Right cardiac atrium (tissue), 5 donors: ENCODE data around the gene ZNF668. TPM values are rescaled to one million over a fixed set of nuclear protein-coding genes. Genes with fewer than 3 reads are reported as not detected.

Source experiments
- ATAC-seq, 2 donors: fragments of 200-7000 bp; cut with Tn5 transposase; one replicate each; pipeline versions ENCODE4 v1.8.0 to v1.9.1; 2020; ENCODE audit warnings: moderate library complexity in 2 of 2, mild to moderate bottlenecking in 1 of 2
- DNase-seq, 3 donors: peaks; one replicate each; pipeline ENCODE4 v3.0.0-alpha.2; 2020
- H3K27ac ChIP-seq: one replicate; pipeline ENCODE4 v1.5.1; 2013; ENCODE audit warnings: mild to moderate bottlenecking, low read length, control low read depth, moderate library complexity
- H3K27me3 ChIP-seq: one replicate; pipeline ENCODE4 v1.6.1; 2013; ENCODE audit not compliant: control insufficient read depth, insufficient read depth
- H3K4me1 ChIP-seq: one replicate; pipeline ENCODE4 v1.6.1; 2013; ENCODE audit warnings: low read length; ENCODE audit not compliant: control insufficient read depth, insufficient read depth
- H3K4me3 ChIP-seq: one replicate; pipeline ENCODE4 v1.5.1; 2013; ENCODE audit warnings: low read length, control low read depth
- H3K9me3 ChIP-seq: one replicate; pipeline ENCODE4 v1.6.1; 2013; ENCODE audit warnings: low read length; ENCODE audit not compliant: control insufficient read depth
- WGBS: extraction: QIAGEN DNeasy Blood & Tissue Kit; methylation state at CpG from one replicate; pipeline ENCODE4 v1.1.7; 2013; 5-methylcytosine and 5-hydroxymethylcytosine counted together
- intact Hi-C, 4 donors: fragments of 100-400 bp; cut with DNase I; formaldehyde crosslinking; loops; one replicate each; pipeline versions ENCODE4 v1.11.0 to v1.14.0; 2022 to 2023
- polyA plus RNA-seq: library from polyadenylated mRNA; stranded (reverse); fragments of 200-250 nt; gene quantifications from one replicate; pipeline ENCODE4 v1.2.3, GENCODE V29; 2013
- total RNA-seq, 4 donors: library from RNA; stranded (reverse); fragmentation: NEBNext Ultra II Directional; extraction: Animal tissue kit (Norgen Biotek cat#: 25700); gene quantifications; one replicate each; pipeline ENCODE4 v1.2.1, GENCODE V29; 2021
- donor health status: healthy with polysubstance abuse.
- donor health status: DM: no; HTN: yes; CAD: no.
- donor health status: DM: no; HTN: no; CAD: no.
- donor health status: DM: no; HTN: yes; CAD: no; lungs with severe emphysema.
- donor health status: DM: yes; HTN: yes; CAD: no.

ZNF668 gene
- total and polyA plus RNA-seq, 5 donors: 4.6 to 6.6 (median 5.0) TPM

DNA sequence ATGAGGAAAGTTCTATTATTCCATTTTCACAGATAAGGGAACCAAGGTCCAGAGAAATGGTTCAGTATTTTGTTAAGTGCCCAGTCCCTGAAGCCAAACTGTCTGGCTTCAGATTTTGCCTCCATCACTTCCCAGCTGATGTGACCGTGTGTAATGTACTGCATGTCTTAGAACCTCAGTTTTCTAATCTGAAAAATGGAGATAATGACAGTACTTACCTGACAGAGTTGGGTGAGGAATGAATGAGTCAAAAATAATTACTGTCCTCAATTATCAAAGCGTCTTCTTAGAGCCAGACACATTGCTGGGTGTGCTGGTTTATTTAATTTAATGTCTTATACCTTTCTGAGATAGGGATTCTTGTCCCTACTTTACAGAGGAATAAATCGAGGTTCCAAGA lies 6.7 kb downstream of the ZNF668 start:
- intact Hi-C loops: no loop called here
- Histone ChIP-seq H3K4me3 (no peak overlapping the region), H3K27me3 (no peaks in the 10 kb centered on the region), H3K27ac (no peak overlapping the region), H3K4me1 (peaks cover 4% of the 10 kb centered on the region), H3K9me3 (no peaks in the 10 kb centered on the region)
- ATAC-seq: no peak
- DNase-seq: no peak
- 89% methylated on average over 3 of the region's 3 CpGs for WGBS

DNA sequence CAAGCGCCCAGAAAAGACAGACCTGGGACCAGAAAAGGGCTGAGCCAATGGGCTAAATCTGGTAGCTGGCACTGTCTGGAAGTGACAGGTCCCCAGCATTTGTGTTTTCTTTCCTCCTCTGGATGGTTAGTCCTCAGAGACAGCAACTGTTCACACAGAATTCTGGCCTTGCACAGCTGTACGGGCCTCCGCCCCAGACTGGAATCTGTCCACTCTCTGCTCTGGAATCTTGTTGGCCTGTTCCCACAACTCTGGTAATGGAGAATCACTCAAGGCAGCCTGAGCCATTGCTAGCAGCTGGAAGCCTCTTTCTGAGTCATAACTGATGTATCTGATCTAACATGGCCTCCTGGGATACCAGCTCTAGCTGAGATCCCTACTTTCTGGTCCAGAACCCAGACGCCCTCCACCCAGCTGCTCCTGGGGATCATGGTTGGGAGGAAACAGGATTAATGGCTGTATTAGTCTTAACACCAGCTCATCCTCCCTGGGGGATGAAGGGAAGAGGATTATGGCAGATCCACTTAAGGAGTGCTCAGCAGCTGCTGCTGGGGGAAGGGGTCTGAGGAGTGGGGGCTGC lies 9.1 kb downstream of the ZNF668 start:
- DNase-seq: peak; percentile 74 to 81 (median 75)
- Histone ChIP-seq H3K4me1 (no peaks in the 10 kb centered on the region), H3K27ac (peak overlapping the region; percentile 55), H3K4me3 (no peak overlapping the region), H3K27me3 (no peaks in the 10 kb centered on the region), H3K9me3 (no peaks in the 10 kb centered on the region)
- WGBS: 46% methylated on average over 4 of the region's 4 CpGs
- ATAC-seq: peak; percentile 89 to 90
- intact Hi-C loops: no loop called here

DNA sequence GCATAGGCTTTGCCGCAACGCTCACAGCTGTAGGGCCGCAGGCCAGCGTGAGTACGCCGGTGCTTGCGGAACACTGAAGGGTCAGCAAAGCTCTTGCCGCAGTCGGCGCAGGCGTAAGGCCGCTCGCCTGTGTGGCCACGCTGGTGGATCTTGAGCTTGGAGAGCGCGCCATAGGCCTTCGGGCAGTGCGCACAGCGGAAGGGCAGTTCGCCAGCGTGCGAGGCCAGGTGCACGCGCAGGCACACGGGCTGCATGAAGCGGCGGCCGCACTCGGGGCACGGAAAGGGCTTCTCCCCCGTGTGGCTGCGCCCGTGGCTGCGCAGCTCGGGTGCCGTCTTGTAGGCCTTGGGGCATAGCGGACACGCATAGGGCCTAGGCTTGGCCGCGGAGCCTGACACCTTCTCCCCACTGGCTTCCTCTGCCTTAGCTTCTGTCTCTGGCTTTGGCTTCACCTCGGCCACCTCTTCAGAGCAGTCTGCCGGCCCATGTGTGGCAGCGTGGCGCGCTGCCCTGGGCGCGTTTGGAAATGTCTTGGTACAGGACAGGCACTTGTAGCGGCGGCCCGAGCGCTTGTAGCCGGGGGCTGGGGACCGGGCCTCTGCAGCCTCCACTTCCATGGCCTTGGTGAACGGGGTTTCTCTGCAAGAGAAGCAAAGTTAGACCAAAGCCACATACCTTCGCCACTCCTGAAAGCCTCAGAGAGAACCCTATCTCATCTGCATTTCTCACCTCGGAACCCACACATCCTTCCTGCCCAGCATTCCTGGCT lies 10.0 kb downstream of the ZNF668 start:
- ATAC-seq (no peak), DNase-seq (peak in 2 of 3 donors; percentile 54 to 58)
- intact Hi-C loops: no loop called here
- no peaks in the 10 kb centered on the region for H3K4me1 ChIP-seq
- WGBS: 90% methylated on average over 56 of the region's 56 CpGs
- no peak overlapping the region for H3K4me3 ChIP-seq
- no peaks in the 10 kb centered on the region for H3K27me3 ChIP-seq
- peak overlapping the region; percentile 55 for H3K27ac ChIP-seq
- no peaks in the 10 kb centered on the region for H3K9me3 ChIP-seq

DNA sequence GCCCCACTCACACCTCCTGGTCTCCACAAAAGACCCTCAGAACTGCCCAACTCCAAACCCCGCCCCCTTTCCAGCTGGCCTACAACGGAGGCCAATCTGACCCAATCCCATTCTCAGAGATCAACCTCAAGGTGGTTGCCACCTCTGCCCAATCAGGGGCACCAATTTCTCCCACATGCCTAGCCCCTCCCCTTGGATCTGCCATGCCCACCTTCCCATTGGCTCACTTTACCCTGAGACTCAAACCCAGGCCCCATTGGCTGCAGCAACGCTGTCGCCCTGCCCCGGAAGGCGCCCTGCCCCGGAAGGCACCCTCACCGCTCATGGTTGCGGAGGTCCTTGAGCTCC lies 10.6 kb downstream of the ZNF668 start:
- no peak for ATAC-seq
- 97% methylated on average over 9 of the region's 9 CpGs for WGBS
- no peak for DNase-seq
- Histone ChIP-seq H3K27me3 (no peaks in the 10 kb centered on the region), H3K4me3 (no peak overlapping the region), H3K4me1 (no peaks in the 10 kb centered on the region), H3K9me3 (no peaks in the 10 kb centered on the region), H3K27ac (no peak overlapping the region)
- intact Hi-C loops: no loop called here

DNA sequence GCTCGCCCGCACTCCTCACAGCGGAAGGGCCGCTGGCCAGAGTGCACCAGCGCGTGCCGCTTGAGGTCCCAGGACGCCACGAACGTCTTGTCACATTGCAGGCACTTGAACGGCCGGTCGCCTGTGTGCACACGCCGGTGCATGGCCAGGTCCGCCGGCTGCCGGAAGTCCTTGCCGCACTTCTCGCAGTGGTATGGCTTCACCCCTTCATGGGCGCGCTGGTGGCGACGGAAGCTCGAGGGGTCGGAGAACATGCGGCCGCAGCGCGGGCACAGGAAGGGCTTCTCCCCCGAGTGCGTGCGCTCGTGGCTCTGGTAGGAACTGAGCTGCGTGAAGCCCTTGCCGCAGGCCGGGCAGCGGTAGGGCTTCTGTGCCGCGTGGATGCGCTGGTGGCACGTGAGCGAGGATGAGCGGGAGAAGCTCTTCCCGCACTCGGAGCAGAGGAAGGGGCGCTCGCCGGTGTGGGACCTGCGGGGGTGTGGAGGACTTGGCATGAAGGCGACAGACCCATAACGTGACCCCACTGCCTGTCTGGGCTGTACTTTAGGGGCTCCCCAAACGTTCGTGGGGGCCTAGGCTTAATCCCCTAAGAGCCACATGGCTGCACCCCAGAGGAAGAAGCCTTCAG lies 12.1 kb downstream of the ZNF668 start:
- WGBS: 97% methylated on average over 54 of the region's 54 CpGs
- Histone ChIP-seq H3K4me1 (no peaks in the 10 kb centered on the region), H3K9me3 (no peaks in the 10 kb centered on the region), H3K4me3 (no peak overlapping the region), H3K27ac (no peak overlapping the region), H3K27me3 (no peaks in the 10 kb centered on the region)
- ATAC-seq (no peak), DNase-seq (peak in 1 of 3 donors; percentile 55)
- intact Hi-C loops: no loop called here

DNA sequence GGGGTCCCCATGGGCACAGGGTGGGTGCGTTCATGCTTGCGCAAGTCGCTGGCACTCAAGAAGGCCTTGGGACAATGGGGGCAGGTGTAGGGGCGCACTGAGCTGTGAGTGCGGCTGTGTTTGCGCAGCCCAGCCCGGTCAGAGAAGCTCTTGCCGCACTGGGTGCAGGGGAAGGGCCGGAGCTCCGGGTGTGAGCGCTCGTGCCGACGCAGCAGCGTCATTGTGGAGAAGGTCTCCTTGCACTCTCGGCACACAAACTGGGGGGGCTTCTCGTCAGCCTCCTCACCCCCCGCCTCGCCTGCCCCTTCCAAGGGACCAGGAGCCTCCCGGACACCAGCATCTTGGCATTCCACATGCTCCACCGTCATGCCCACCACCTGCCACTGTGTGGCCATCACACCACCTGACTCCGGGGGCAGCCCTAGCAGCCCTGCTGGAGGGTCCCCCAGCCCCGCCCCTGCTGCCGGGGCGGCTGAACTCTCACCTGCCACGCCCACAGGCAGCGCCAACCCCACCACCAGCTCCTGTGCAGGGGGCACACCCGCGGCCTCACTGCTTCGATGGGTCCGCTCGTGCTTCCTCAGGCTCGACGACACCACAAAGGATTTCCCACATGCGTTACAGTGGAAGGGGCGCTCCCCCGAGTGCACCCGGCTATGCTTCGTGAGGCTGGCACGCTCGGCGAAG lies 12.8 kb downstream of the ZNF668 start:
- H3K4me3 ChIP-seq: no peak overlapping the region
- DNase-seq: peak in 1 of 3 donors; percentile 44
- no peak overlapping the region for H3K27ac ChIP-seq
- WGBS: 94% methylated on average over 42 of the region's 42 CpGs
- intact Hi-C loops: no loop called here
- no peak for ATAC-seq
- H3K9me3 ChIP-seq: no peaks in the 10 kb centered on the region
- H3K27me3 ChIP-seq: no peaks in the 10 kb centered on the region
- H3K4me1 ChIP-seq: no peaks in the 10 kb centered on the region

DNA sequence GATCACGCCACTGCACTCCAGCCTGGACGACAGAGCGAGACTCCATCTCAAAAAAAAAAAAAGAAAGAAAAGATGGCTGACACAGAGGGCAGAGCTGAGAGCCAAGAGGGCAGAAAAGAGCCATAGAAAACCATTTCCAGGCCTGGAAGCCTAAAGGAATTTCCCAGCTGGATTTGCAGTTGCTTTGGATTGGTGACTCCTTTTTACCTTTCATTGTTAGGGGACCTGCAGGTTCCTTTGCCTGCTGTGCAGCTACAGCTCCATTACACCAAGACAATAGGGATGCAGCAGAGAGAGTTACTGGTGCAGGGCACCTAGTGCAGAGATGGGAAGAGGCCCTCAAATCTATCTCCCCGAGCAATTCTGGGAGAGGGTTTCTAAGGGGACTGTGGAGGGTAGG lies 18.4 kb downstream of the ZNF668 start:
- 91% methylated on average over 4 of the region's 4 CpGs for WGBS

DNA sequence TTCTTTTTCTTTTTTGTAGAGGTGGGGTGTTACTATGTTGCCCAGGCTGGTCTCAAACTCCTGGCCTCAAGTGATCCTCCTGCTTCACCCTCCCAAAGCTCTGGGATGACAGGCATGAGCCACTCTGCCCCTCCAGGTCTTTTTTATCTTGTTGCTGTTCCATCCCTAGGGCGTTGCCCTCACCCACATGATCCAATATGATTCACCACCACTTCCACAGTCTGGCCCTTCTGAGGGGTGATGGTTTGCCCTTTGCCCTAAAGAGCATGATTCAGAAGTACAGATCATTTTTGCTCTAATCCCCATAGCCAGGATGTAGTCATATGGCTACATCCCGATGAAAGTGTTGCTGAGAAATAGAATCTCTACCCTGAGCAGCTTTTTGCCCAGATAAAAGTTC lies 21.9 kb downstream of the ZNF668 start:
- Histone ChIP-seq H3K27ac (no peak overlapping the region), H3K9me3 (no peaks in the 10 kb centered on the region), H3K27me3 (no peaks in the 10 kb centered on the region), H3K4me1 (no peaks in the 10 kb centered on the region), H3K4me3 (no peak overlapping the region)
- intact Hi-C loops: no loop called here
- WGBS: 65% methylated on average over 2 of the region's 2 CpGs
- peak; percentile 55 to 70 for ATAC-seq
- no peak for DNase-seq

More for the DNA sequence above, 18.4 kb downstream of the ZNF668 start:
- no peaks in the 10 kb centered on the region for H3K9me3 ChIP-seq
- DNase-seq: no peak
- no peaks in the 10 kb centered on the region for H3K4me1 ChIP-seq
- intact Hi-C loops: no loop called here
- no peaks in the 10 kb centered on the region for H3K27me3 ChIP-seq
- no peak for ATAC-seq
- H3K27ac ChIP-seq: no peak overlapping the region
- no peak overlapping the region for H3K4me3 ChIP-seq

DNA sequence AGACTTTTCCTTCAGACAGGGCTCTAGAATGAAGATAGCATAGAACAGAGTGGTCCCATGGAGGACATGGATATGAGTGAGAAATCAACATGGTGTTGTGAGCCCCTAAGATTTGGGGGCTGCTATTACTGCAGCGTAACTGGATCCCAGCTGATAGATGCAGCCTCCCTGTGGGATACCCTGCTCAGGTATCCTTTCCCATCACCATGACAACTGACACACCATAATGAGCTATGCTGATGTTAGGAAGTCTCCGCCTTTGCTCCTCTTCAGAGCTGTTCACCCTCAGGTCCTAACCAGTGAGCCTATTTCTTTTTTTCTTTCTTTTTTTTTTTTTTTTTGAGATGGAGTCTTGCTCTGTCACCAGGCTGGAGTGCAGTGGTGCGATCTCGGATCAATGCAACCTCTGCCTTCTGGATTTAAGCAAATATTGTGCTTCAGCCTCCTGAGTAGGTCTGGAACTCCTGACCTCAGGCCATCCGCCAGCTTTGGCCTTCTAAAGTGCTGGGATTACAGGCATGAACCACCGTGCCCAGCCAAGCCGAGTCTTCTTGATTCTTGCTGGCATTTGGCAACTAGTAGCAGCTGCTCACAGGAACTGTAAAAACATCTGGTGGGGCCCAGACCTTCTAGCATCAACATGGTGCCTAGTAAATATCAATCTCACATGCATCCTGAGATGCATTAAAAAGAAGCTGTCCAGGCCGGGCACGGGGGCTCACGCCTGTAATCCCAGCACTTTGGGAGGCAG lies 23.6 kb downstream of the ZNF668 start:
- H3K4me3 ChIP-seq: no peak overlapping the region

DNA sequence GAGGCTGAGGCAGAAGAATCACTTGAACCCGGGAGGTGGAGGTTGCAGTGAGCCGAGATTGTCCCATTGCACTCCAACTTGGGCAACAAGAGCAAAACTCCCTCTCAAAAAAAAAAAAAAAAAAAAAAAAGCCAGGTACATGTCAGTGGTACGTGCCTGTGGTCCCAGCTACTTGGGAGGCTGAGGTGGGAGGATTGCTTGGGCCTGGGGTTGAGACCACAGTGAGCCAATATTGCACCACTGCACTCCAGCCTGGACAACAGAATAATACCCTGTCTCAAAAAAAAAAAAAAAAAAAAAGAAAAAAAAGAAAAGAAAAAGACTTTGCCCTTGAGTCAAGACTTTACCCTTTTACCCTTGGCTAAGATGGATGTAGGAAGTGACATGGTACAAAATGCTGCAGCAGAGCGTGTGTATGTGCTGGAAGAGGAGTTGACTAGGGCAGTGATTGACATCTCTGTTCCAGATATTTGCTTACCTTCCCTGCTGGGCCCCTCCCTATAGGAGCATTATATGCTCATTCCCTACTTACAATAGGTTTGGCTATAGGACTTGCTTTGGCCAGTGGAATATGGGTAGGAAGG lies 30.1 kb downstream of the ZNF668 start:
- no peaks in the 10 kb centered on the region for H3K27me3 ChIP-seq
- intact Hi-C loops: no loop called here
- DNase-seq (no peak), ATAC-seq (no peak)
- H3K9me3 ChIP-seq: no peaks in the 10 kb centered on the region
- no peak overlapping the region for H3K27ac ChIP-seq
- no peak overlapping the region for H3K4me3 ChIP-seq
- WGBS: 91% methylated on average over 4 of the region's 4 CpGs
- no peaks in the 10 kb centered on the region for H3K4me1 ChIP-seq

More for the DNA sequence above, 23.6 kb downstream of the ZNF668 start:
- intact Hi-C loops: no loop called here
- Histone ChIP-seq H3K27ac (no peak overlapping the region), H3K27me3 (no peaks in the 10 kb centered on the region), H3K9me3 (no peaks in the 10 kb centered on the region), H3K4me1 (no peaks in the 10 kb centered on the region)
- DNase-seq (no peak), ATAC-seq (no peak)
- 85% methylated on average over 10 of the region's 10 CpGs for WGBS
